SK-N-SH treated with all-trans-retinoic acid at 6 μM for 48 hours (cell line): Measurements from ENCODE around the gene HCFC1R1.

Experiments used
- ATAC-seq: fragments of 200-7000 bp; cut with Tn5 transposase; 3 replicates; pipeline ENCODE4 v1.9.1; 2020; ENCODE audit warnings: mild to moderate bottlenecking, moderate library complexity
- ARNTL ChIP-seq: fragments of 450-650 bp; formaldehyde crosslinking; IDR thresholded peaks from 2 replicates; pipeline ENCODE4 v1.5.0; 2020; ENCODE audit warnings: low read depth, mild to moderate bottlenecking, moderate library complexity, borderline replicate concordance
- BACH2 ChIP-seq: fragments of 250-450 bp; sonication (Bioruptor Pico); IDR thresholded peaks from 2 replicates; pipeline ENCODE4 v1.9.0; 2021; ENCODE audit warnings: mild to moderate bottlenecking, borderline replicate concordance
- CSDC2 ChIP-seq: fragments of 250-450 bp; sonication (Bioruptor Pico); IDR thresholded peaks from 2 replicates; pipeline ENCODE4 v1.5.0; 2020; ENCODE audit warnings: mild to moderate bottlenecking, moderate library complexity
- ESRRG ChIP-seq: fragments of 250-450 bp; sonication (Bioruptor Pico); IDR thresholded peaks from 2 replicates; pipeline ENCODE4 v1.6.1; 2021; ENCODE audit warnings: mild to moderate bottlenecking
- GLIS3 ChIP-seq: fragments of 250-450 bp; sonication (Bioruptor Pico); IDR thresholded peaks from 2 replicates; pipeline ENCODE4 v1.5.0; 2020; ENCODE audit warnings: mild to moderate bottlenecking, moderate library complexity
- ISL1 ChIP-seq: fragments of 250-450 bp; sonication (Bioruptor Pico); IDR thresholded peaks from 2 replicates; pipeline ENCODE4 v2.1.2; 2022; ENCODE audit warnings: mild to moderate bottlenecking, moderate library complexity
- OSR1 ChIP-seq: fragments of 250-450 bp; sonication (Bioruptor Pico); IDR thresholded peaks from 2 replicates; pipeline ENCODE4 v1.8.0; 2022; ENCODE audit warnings: moderate library complexity, mild to moderate bottlenecking, inconsistent platforms
- PATZ1 ChIP-seq: fragments of 250-450 bp; sonication (Bioruptor Pico); IDR thresholded peaks from 2 replicates; pipeline ENCODE4 v1.8.0; 2020; ENCODE audit warnings: mild to moderate bottlenecking, moderate library complexity, borderline replicate concordance
- PPARA ChIP-seq: fragments of 250-450 bp; sonication (Bioruptor Pico); IDR thresholded peaks from 2 replicates; pipeline ENCODE4 v1.5.0; 2020; ENCODE audit warnings: mild to moderate bottlenecking, borderline replicate concordance
- RARB ChIP-seq: fragments of 250-450 bp; sonication (Bioruptor Pico); IDR thresholded peaks from 2 replicates; pipeline ENCODE4 v1.8.0; 2021; ENCODE audit warnings: mild to moderate bottlenecking, moderate library complexity
- SNAI2 ChIP-seq: fragments of 250-450 bp; sonication (Bioruptor Pico); IDR thresholded peaks from 2 replicates; pipeline ENCODE4 v1.5.0; 2020; ENCODE audit warnings: mild to moderate bottlenecking, moderate library complexity
- TOX ChIP-seq: fragments of 250-450 bp; sonication (Bioruptor Pico); IDR thresholded peaks from 2 replicates; pipeline ENCODE4 v1.8.0; 2021; ENCODE audit warnings: mild to moderate bottlenecking, moderate library complexity, borderline replicate concordance
- ZC3H10 ChIP-seq: fragments of 250-450 bp; sonication (Bioruptor Pico); IDR thresholded peaks from 2 replicates; pipeline ENCODE4 v1.5.1; 2021; ENCODE audit warnings: mild to moderate bottlenecking, moderate library complexity
- ZFP3 ChIP-seq: fragments of 250-450 bp; sonication (Bioruptor Pico); IDR thresholded peaks from 2 replicates; pipeline ENCODE4 v1.5.0; 2020; ENCODE audit warnings: mild to moderate bottlenecking, moderate library complexity
- ZFP30 ChIP-seq: fragments of 450-650 bp; formaldehyde crosslinking; IDR thresholded peaks from 2 replicates; pipeline ENCODE4 v1.5.0; 2022; ENCODE audit warnings: mild to moderate bottlenecking, moderate library complexity
- ZNF565 ChIP-seq: fragments of 450-650 bp; formaldehyde crosslinking; conservative IDR thresholded peaks from 2 replicates; pipeline ENCODE4 v1.5.0; 2020; ENCODE audit warnings: low read depth, mild to moderate bottlenecking, moderate library complexity
- ZNF70 ChIP-seq: fragments of 450-650 bp; formaldehyde crosslinking; IDR thresholded peaks from 2 replicates; pipeline ENCODE4 v1.5.0; 2020; ENCODE audit warnings: mild to moderate bottlenecking, moderate library complexity
- ZNF8 ChIP-seq: fragments of 450-650 bp; formaldehyde crosslinking; IDR thresholded peaks from 2 replicates; pipeline ENCODE4 v1.5.0; 2020; ENCODE audit warnings: mild to moderate bottlenecking, moderate library complexity
- TF ChIP-seq, protein P1 (sequence below): fragments of 250-450 bp; sonication (Bioruptor Pico); IDR thresholded peaks from 2 replicates; pipeline ENCODE4 v1.5.1; 2021; ENCODE audit warnings: mild to moderate bottlenecking, moderate library complexity
- TF ChIP-seq, protein P2 (sequence below): fragments of 250-450 bp; sonication (Bioruptor Pico); IDR thresholded peaks from 2 replicates; pipeline ENCODE4 v1.5.0; 2020; ENCODE audit warnings: mild to moderate bottlenecking, moderate library complexity
- TF ChIP-seq, protein P3 (sequence below): fragments of 250-450 bp; sonication (Bioruptor Pico); IDR thresholded peaks from 2 replicates; pipeline ENCODE4 v1.8.0; 2021; ENCODE audit warnings: low read depth, mild to moderate bottlenecking, moderate library complexity, borderline replicate concordance
- TF ChIP-seq, protein P4 (sequence below): fragments of 250-450 bp; sonication (Bioruptor Pico); IDR thresholded peaks from 2 replicates; pipeline ENCODE4 v1.5.1; 2020; ENCODE audit warnings: low read depth, mild to moderate bottlenecking, moderate library complexity

The HCFC1R1 gene

GRCh38 chr16:2985462-2985861 is 38.3 kb downstream of the HCFC1R1 start (continued):
- TF ChIP-seq, protein P1, sequence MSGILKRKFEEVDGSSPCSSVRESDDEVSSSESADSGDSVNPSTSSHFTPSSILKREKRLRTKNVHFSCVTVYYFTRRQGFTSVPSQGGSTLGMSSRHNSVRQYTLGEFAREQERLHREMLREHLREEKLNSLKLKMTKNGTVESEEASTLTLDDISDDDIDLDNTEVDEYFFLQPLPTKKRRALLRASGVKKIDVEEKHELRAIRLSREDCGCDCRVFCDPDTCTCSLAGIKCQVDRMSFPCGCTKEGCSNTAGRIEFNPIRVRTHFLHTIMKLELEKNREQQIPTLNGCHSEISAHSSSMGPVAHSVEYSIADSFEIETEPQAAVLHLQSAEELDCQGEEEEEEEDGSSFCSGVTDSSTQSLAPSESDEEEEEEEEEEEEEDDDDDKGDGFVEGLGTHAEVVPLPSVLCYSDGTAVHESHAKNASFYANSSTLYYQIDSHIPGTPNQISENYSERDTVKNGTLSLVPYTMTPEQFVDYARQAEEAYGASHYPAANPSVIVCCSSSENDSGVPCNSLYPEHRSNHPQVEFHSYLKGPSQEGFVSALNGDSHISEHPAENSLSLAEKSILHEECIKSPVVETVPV (CRISPR knock-in tag), result no peak
- TF ChIP-seq ZNF8 (CRISPR knock-in tag), result no peak
- no peak for TF ChIP-seq OSR1

DNA sequence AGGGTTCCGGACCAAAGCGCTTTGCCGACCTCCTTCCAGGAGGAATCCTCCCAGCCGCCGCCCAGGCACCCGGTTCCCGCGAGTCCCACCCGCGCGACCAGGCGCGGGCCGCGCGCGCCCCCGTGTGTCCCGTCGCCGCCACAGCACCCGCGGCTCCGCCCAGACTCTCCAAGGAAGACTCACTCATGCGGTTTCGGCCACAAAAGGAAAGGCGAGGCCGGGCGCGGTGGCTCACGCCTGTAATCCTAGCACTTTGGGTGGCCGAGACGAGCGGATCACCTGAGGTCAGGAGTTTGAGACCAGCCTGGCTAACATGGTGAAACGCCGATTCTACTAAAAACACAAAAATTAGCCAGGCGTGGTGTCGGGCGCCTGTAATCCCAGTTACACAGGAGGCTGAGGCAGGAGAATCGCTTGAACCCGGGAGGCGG is 40.0 kb downstream of the HCFC1R1 start:
- TF ChIP-seq ZNF70 (no peak), ESRRG (CRISPR knock-in tag) (no peak), ZNF8 (CRISPR knock-in tag) (no peak), PPARA (CRISPR knock-in tag) (no peak), ZC3H10 (CRISPR knock-in tag) (no peak), RARB (CRISPR knock-in tag) (no peak), ARNTL (CRISPR knock-in tag) (no peak), TOX (CRISPR knock-in tag) (no peak), SNAI2 (CRISPR knock-in tag) (no peak), OSR1 (no peak), PATZ1 (CRISPR knock-in tag) (no peak), GLIS3 (CRISPR knock-in tag) (no peak), ZFP3 (CRISPR knock-in tag) (no peak)
- TF ChIP-seq, protein P2, sequence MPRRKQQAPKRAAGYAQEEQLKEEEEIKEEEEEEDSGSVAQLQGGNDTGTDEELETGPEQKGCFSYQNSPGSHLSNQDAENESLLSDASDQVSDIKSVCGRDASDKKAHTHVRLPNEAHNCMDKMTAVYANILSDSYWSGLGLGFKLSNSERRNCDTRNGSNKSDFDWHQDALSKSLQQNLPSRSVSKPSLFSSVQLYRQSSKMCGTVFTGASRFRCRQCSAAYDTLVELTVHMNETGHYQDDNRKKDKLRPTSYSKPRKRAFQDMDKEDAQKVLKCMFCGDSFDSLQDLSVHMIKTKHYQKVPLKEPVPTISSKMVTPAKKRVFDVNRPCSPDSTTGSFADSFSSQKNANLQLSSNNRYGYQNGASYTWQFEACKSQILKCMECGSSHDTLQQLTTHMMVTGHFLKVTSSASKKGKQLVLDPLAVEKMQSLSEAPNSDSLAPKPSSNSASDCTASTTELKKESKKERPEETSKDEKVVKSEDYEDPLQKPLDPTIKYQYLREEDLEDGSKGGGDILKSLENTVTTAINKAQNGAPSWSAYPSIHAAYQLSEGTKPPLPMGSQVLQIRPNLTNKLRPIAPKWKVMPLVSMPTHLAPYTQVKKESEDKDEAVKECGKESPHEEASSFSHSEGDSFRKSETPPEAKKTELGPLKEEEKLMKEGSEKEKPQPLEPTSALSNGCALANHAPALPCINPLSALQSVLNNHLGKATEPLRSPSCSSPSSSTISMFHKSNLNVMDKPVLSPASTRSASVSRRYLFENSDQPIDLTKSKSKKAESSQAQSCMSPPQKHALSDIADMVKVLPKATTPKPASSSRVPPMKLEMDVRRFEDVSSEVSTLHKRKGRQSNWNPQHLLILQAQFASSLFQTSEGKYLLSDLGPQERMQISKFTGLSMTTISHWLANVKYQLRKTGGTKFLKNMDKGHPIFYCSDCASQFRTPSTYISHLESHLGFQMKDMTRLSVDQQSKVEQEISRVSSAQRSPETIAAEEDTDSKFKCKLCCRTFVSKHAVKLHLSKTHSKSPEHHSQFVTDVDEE (CRISPR knock-in tag), result no peak
- TF ChIP-seq, protein P1 (CRISPR knock-in tag), result no peak

GRCh38 chr16:2982402-2982801 is 41.3 kb downstream of the HCFC1R1 start:
- no peak for TF ChIP-seq CSDC2
- no peak for ATAC-seq

More for the DNA sequence above, 40.0 kb downstream of the HCFC1R1 start:
- ATAC-seq, result peak; percentile 79

- no peak for ATAC-seq
- TF ChIP-seq ZFP3 (CRISPR knock-in tag), result no peak
- no peak for TF ChIP-seq GLIS3 (CRISPR knock-in tag)
- no peak for TF ChIP-seq ZNF8 (CRISPR knock-in tag)
- no peak for TF ChIP-seq ESRRG (CRISPR knock-in tag)
- no peak for TF ChIP-seq PPARA (CRISPR knock-in tag)
- TF ChIP-seq, protein P3, sequence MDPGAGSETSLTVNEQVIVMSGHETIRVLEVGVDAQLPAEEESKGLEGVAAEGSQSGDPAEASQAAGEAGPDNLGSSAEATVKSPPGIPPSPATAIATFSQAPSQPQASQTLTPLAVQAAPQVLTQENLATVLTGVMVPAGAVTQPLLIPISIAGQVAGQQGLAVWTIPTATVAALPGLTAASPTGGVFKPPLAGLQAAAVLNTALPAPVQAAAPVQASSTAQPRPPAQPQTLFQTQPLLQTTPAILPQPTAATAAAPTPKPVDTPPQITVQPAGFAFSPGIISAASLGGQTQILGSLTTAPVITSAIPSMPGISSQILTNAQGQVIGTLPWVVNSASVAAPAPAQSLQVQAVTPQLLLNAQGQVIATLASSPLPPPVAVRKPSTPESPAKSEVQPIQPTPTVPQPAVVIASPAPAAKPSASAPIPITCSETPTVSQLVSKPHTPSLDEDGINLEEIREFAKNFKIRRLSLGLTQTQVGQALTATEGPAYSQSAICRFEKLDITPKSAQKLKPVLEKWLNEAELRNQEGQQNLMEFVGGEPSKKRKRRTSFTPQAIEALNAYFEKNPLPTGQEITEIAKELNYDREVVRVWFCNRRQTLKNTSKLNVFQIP (CRISPR knock-in tag), result no peak
- TF ChIP-seq ISL1, result no peak
- TF ChIP-seq RARB (CRISPR knock-in tag), result no peak
- TF ChIP-seq, protein P2 (CRISPR knock-in tag), result no peak
- TF ChIP-seq BACH2 (CRISPR knock-in tag), result no peak
- no peak for TF ChIP-seq ARNTL (CRISPR knock-in tag)
- TF ChIP-seq ZNF565 (CRISPR knock-in tag), result no peak
- TF ChIP-seq CSDC2, result no peak
- TF ChIP-seq TOX (CRISPR knock-in tag), result no peak
- TF ChIP-seq ZFP30 (CRISPR knock-in tag), result no peak
- no peak for TF ChIP-seq ZC3H10 (CRISPR knock-in tag)
- TF ChIP-seq, protein P4, sequence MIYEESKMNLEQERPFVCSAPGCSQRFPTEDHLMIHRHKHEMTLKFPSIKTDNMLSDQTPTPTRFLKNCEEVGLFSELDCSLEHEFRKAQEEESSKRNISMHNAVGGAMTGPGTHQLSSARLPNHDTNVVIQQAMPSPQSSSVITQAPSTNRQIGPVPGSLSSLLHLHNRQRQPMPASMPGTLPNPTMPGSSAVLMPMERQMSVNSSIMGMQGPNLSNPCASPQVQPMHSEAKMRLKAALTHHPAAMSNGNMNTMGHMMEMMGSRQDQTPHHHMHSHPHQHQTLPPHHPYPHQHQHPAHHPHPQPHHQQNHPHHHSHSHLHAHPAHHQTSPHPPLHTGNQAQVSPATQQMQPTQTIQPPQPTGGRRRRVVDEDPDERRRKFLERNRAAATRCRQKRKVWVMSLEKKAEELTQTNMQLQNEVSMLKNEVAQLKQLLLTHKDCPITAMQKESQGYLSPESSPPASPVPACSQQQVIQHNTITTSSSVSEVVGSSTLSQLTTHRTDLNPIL (CRISPR knock-in tag), result no peak
Measured at GRCh38 chr16:2981899-2982250, 41.9 kb downstream of the HCFC1R1 start.
